ENCODE data around the gene NPR1. TPM values are rescaled to one million over a fixed set of nuclear protein-coding genes. Genes with fewer than 3 reads are reported as not detected.

Gene NPR1
- total and polyA plus RNA-seq, 2 experiments from 2014 or later = 3.7 to 9.0 TPM

DNA sequence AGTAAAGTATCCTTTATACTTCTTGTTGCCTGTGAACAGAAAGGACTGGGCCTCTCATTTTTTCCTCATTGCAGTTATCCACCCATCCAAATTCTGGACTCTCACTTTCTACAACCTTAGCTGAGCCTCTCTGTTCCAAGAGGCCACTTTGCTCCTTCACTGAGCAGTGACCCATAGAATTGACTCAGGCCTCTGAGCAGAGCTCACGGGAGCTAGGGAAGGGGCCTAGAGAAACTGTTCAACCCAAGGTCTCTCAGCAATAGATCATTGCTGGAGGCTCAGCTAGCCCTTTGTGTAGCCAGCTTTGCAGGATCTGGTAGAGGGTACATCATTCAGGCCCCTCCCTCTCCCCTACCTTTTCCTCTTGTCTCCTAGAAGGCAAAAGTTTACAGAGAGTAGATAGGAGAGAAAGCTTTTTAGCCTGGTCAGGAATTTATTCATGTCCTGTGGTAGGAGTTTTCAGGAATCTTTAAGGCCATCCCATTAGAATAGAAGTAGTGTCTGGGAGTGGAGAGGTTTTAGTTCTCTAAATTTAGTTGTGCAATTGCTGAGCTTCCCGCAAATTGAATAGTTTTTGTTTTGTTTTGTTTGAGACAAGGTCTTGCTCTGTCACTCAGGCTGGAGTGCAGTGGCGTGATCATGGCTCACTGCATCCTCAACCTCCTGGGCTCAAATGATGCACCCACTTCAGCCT, 56.1 kb downstream of the NPR1 start (continued):
- TF ChIP-seq, protein P1, sequence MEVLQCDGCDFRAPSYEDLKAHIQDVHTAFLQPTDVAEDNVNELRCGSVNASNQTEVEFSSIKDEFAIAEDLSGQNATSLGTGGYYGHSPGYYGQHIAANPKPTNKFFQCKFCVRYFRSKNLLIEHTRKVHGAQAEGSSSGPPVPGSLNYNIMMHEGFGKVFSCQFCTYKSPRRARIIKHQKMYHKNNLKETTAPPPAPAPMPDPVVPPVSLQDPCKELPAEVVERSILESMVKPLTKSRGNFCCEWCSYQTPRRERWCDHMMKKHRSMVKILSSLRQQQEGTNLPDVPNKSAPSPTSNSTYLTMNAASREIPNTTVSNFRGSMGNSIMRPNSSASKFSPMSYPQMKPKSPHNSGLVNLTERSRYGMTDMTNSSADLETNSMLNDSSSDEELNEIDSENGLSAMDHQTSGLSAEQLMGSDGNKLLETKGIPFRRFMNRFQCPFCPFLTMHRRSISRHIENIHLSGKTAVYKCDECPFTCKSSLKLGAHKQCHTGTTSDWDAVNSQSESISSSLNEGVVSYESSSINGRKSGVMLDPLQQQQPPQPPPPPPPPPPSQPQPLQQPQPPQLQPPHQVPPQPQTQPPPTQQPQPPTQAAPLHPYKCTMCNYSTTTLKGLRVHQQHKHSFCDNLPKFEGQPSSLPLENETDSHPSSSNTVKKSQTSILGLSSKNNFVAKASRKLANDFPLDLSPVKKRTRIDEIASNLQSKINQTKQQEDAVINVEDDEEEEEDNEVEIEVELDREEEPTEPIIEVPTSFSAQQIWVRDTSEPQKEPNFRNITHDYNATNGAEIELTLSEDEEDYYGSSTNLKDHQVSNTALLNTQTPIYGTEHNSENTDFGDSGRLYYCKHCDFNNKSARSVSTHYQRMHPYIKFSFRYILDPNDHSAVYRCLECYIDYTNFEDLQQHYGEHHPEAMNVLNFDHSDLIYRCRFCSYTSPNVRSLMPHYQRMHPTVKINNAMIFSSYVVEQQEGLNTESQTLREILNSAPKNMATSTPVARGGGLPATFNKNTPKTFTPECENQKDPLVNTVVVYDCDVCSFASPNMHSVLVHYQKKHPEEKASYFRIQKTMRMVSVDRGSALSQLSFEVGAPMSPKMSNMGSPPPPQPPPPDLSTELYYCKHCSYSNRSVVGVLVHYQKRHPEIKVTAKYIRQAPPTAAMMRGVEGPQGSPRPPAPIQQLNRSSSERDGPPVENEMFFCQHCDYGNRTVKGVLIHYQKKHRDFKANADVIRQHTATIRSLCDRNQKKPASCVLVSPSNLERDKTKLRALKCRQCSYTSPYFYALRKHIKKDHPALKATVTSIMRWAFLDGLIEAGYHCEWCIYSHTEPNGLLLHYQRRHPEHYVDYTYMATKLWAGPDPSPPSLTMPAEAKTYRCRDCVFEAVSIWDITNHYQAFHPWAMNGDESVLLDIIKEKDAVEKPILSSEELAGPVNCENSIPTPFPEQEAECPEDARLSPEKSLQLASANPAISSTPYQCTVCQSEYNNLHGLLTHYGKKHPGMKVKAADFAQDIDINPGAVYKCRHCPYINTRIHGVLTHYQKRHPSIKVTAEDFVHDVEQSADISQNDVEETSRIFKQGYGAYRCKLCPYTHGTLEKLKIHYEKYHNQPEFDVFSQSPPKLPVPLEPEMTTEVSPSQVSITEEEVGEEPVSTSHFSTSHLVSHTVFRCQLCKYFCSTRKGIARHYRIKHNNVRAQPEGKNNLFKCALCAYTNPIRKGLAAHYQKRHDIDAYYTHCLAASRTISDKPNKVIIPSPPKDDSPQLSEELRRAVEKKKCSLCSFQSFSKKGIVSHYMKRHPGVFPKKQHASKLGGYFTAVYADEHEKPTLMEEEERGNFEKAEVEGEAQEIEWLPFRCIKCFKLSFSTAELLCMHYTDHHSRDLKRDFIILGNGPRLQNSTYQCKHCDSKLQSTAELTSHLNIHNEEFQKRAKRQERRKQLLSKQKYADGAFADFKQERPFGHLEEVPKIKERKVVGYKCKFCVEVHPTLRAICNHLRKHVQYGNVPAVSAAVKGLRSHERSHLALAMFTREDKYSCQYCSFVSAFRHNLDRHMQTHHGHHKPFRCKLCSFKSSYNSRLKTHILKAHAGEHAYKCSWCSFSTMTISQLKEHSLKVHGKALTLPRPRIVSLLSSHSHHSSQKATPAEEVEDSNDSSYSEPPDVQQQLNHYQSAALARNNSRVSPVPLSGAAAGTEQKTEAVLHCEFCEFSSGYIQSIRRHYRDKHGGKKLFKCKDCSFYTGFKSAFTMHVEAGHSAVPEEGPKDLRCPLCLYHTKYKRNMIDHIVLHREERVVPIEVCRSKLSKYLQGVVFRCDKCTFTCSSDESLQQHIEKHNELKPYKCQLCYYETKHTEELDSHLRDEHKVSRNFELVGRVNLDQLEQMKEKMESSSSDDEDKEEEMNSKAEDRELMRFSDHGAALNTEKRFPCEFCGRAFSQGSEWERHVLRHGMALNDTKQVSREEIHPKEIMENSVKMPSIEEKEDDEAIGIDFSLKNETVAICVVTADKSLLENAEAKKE (CRISPR knock-in tag; IDR thresholded peaks at IDR 0.05) = no peak
- no peak for TF ChIP-seq JUNB (IDR thresholded peaks at IDR 0.05; ENCODE audit: unreplicated experiment)
- TF ChIP-seq EZH2phosphoT487 (IDR thresholded peaks at IDR 0.05; ENCODE audit: unreplicated experiment) = no peak
- TF ChIP-seq NANOG (IDR thresholded peaks at IDR 0.05; ENCODE audit: borderline replicate concordance) = no peak

DNA sequence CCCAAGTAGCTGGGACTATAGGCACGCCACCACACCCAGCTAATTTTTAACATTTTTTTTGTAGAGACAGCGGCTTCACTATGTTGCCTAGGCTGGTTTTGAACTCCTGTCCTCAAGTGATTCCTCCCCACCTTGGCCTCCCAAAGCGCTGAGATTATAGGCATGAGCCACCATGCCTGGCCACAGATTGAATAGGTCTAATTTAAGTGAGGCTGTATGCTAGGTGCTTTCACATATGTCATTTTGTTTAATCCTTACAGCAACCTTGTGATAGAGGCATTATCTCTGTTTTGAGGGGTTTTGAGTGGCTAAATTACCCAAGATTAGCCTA, 56.6 kb downstream of the NPR1 start:
- ATAC-seq (no peak), DNase-seq (ENCODE audit: low spot score) (no peak)
- H3K27me3 ChIP-seq (ENCODE audit: insufficient read depth) = no peaks in the 10 kb centered on the region
- peaks cover 30% of the 10 kb centered on the region for H3K4me1 Mint-ChIP-seq
- H3K27ac Mint-ChIP-seq = peak overlapping the region; percentile 92; the same call in 1 of the 2 replicates
- H3K9me3 Mint-ChIP-seq = no peaks in the 10 kb centered on the region
- H2AFZ ChIP-seq = no peak overlapping the region
- peaks cover 5% of the 10 kb centered on the region; the same call in 1 of the 2 replicates for H3F3A ChIP-seq (replicated peaks; ENCODE audit: low read depth)
- H4K20me1 ChIP-seq (replicated peaks; ENCODE audit: insufficient read depth) = 0 out of 2 replicates have a peak, but pooled peaks cover 5% of the 10 kb centered on the region
- no peak overlapping the region for H3K4me3 ChIP-seq
- peaks cover 7% of the 10 kb centered on the region for H3K27me3 Mint-ChIP-seq (ENCODE audit: insufficient read depth, low read depth, poor library complexity)
- peaks cover 11% of the 10 kb centered on the region; the same call in 1 of the 2 replicates for H3K36me3 ChIP-seq (ENCODE audit: insufficient read depth)
- no peak overlapping the region; the same call in 1 of the 2 replicates for H3K27ac ChIP-seq (ENCODE audit: low read depth)
- H3K79me2 ChIP-seq (replicated peaks; ENCODE audit: insufficient read depth) = peaks cover 40% of the 10 kb centered on the region
- peaks cover 15% of the 10 kb centered on the region for H3K4me1 ChIP-seq (ENCODE audit: insufficient read depth)
- H3K4me2 ChIP-seq = no peak overlapping the region
- H3K36me3 Mint-ChIP-seq (ENCODE audit: low read depth) = peaks cover 61% of the 10 kb centered on the region
- H3K4me3 Mint-ChIP-seq = no peak overlapping the region
- no peaks in the 10 kb centered on the region for H3K9me2 ChIP-seq (ENCODE audit: insufficient read depth)
- TF ChIP-seq STAT1 (IDR thresholded peaks at IDR 0.05; ENCODE audit: unreplicated experiment) (no peak), NANOG (IDR thresholded peaks at IDR 0.05; ENCODE audit: borderline replicate concordance) (no peak), POLR2AphosphoS5 (IDR thresholded peaks at IDR 0.05; ENCODE audit: low read depth) (no peak)
- TF ChIP-seq, protein P2, sequence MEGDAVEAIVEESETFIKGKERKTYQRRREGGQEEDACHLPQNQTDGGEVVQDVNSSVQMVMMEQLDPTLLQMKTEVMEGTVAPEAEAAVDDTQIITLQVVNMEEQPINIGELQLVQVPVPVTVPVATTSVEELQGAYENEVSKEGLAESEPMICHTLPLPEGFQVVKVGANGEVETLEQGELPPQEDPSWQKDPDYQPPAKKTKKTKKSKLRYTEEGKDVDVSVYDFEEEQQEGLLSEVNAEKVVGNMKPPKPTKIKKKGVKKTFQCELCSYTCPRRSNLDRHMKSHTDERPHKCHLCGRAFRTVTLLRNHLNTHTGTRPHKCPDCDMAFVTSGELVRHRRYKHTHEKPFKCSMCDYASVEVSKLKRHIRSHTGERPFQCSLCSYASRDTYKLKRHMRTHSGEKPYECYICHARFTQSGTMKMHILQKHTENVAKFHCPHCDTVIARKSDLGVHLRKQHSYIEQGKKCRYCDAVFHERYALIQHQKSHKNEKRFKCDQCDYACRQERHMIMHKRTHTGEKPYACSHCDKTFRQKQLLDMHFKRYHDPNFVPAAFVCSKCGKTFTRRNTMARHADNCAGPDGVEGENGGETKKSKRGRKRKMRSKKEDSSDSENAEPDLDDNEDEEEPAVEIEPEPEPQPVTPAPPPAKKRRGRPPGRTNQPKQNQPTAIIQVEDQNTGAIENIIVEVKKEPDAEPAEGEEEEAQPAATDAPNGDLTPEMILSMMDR (conservative IDR thresholded peaks at IDR 0.05; ENCODE audit: low read depth in 2 of 2) = no peak
- TF ChIP-seq, protein P1 (CRISPR knock-in tag; IDR thresholded peaks at IDR 0.05) = no peak

Measured in GM23338 (cell line).